ENCODE results near the gene FBXW11.

GRCh38 chr5:171907725-171908343 lies 98.6 kb downstream of the FBXW11 start:
- TF ChIP-seq CTCF (conservative IDR thresholded peaks at IDR 0.05 in 1 of 2, IDR thresholded peaks at IDR 0.05 in 1 of 2; ENCODE audit: extremely low read depth in 1 of 2, insufficient read depth in 1 of 2, low read depth in 1 of 2, low read length in 2 of 2), result peak; percentile 68 to 83
- no peak for TF ChIP-seq EZH2 (IDR thresholded peaks at IDR 0.05; ENCODE audit: borderline replicate concordance, low read length)
